CD4-positive, alpha-beta T cell treated with Interleukin-12 subunit alpha and Interleukin-12 subunit beta, for 1 hour (primary cell): ENCODE results near the gene IL5RA.

Experiments
- DNase-seq: peaks from one replicate; pipeline ENCODE4 v3.0.0-alpha.2; 2020

The IL5RA gene

GRCh38 chr3:3064297-3064696, 45.9 kb downstream of the IL5RA start:
- no peak for DNase-seq

- DNase-seq = no peak
These were observed 50.5 kb downstream of the IL5RA start for GRCh38 chr3:3059645-3060044.

- DNase-seq = no peak
These were observed 56.2 kb downstream of the IL5RA start for GRCh38 chr3:3053974-3054373.

- no peak for DNase-seq
These were observed 71.8 kb downstream of the IL5RA start for GRCh38 chr3:3038201-3038991.

GRCh38 chr3:3037156-3037555, 73.0 kb downstream of the IL5RA start:
- DNase-seq = no peak

GRCh38 chr3:3031326-3031725, 78.8 kb downstream of the IL5RA start:
- no peak for DNase-seq

GRCh38 chr3:3027976-3028567, 82.1 kb downstream of the IL5RA start:
- peak; percentile 26 for DNase-seq

- DNase-seq = no peak
These were observed 86.9 kb downstream of the IL5RA start for GRCh38 chr3:3023111-3023745.

GRCh38 chr3:3020209-3020608, 90.0 kb downstream of the IL5RA start:
- no peak for DNase-seq
